K562 (cell line): ENCODE results near the gene TOM1. TPM values are rescaled to one million over a fixed set of nuclear protein-coding genes. Genes with fewer than 3 reads are reported as not detected.

Experiments
- HIVEP1 ChIP-seq: fragments of 250-450 bp; sonication (Bioruptor Pico); IDR thresholded peaks from 2 replicates; pipeline ENCODE4 v1.4.0; 2020; ENCODE audit warnings: mild to moderate bottlenecking
- HLTF ChIP-seq: fragments of 450-650 bp; IDR thresholded peaks from 2 replicates; pipeline ENCODE4 v1.6.1; 2016
- ILF3 ChIP-seq: fragments of 450-650 bp; IDR thresholded peaks from 2 replicates; pipeline ENCODE4 v1.6.1; 2018; ENCODE audit warnings: antibody characterized with exemption, mild to moderate bottlenecking, moderate library complexity, borderline replicate concordance
- MYC ChIP-seq, 2 experiments: fragments of 250-450 bp in 1 of 2; sonication (Bioruptor Pico) in 1 of 2; IDR thresholded peaks; 2 replicates each; pipeline versions ENCODE4 v1.5.1 to v1.6.1; 2012 to 2021; ENCODE audit warnings: low read depth in 2 of 2, borderline replicate concordance in 1 of 2, improper control_type of control experiment in 1 of 2, low read length in 1 of 2, mild to moderate bottlenecking in 1 of 2, moderate library complexity in 1 of 2
- PHTF2 ChIP-seq: fragments of 250-450 bp; sonication (Bioruptor Pico); IDR thresholded peaks from 2 replicates; pipeline ENCODE4 v1.5.0; 2021; ENCODE audit warnings: mild to moderate bottlenecking
- SIN3A ChIP-seq, 2 experiments: fragments of 150-350 bp in 1 of 2; IDR thresholded peaks; 2 replicates each; pipeline ENCODE4 v1.6.1; 2011 to 2016; ENCODE audit warnings: borderline replicate concordance in 2 of 2, low read depth in 2 of 2, low read length in 2 of 2, mild to moderate bottlenecking in 2 of 2, moderate library complexity in 2 of 2; ENCODE audit not compliant: control insufficient read depth in 1 of 2
- ZNF76 ChIP-seq: fragments of 250-450 bp; sonication (Bioruptor Pico); IDR thresholded peaks from 2 replicates; pipeline ENCODE4 v1.4.0; 2020; ENCODE audit warnings: mild to moderate bottlenecking, moderate library complexity, borderline replicate concordance
- polyA plus RNA-seq, 8 experiments: library from polyadenylated mRNA; depleted of rRNA in 4 of 8; stranded (reverse) in 5 of 8; unstranded in 3 of 8; fragments of >200 nt; fragmentation: Nextera tagmentation in 2 of 8; fragmentation: Illumina TruSeq in 1 of 8; extraction: Ambion mirVana in 2 of 8; extraction: Trizol in 1 of 8; gene quantifications; 2 replicates each; pipeline versions ENCODE4 v1.2.1 to v1.2.3, GENCODE V29; 2011 to 2014; ENCODE audit warnings: inconsistent platforms in 1 of 8, missing spikeins in 1 of 8
- total RNA-seq, 7 experiments: library from RNA; depleted of rRNA in 6 of 7; stranded (reverse); fragments of >200 nt in 6 of 7; fragmentation: Illumina TruSeq in 2 of 7; extraction: Trizol in 2 of 7; gene quantifications; 2 replicates each; pipeline versions ENCODE4 v1.2.1 to v1.2.3, GENCODE V29; 2011 to 2021; ENCODE audit warnings: low replicate concordance in 1 of 7
- TF ChIP-seq, protein P1 (sequence below), 2 experiments: fragments of 450-650 bp; formaldehyde crosslinking in 1 of 2; IDR thresholded peaks; 2 replicates each; pipeline versions ENCODE4 v1.4.0 to v1.6.1; 2014 to 2020; ENCODE audit warnings: mild to moderate bottlenecking in 2 of 2, borderline replicate concordance in 1 of 2, low read depth in 1 of 2
- TF ChIP-seq, protein P2 (sequence below): IDR thresholded peaks from 2 replicates; pipeline ENCODE4 v1.6.1; 2012; ENCODE audit warnings: low read depth, low read length, improper control_type of control experiment, borderline replicate concordance
- TF ChIP-seq, protein P3 (sequence below), 2 experiments: fragments of 200-800 bp in 1 of 2; sonication (Bioruptor generic) in 1 of 2; sonication (generic) in 1 of 2; formaldehyde crosslinking in 1 of 2; IDR thresholded peaks in 1 of 2; conservative IDR thresholded peaks in 1 of 2; 2 replicates each; pipeline versions ENCODE4 v1.5.0 to v1.6.1; 2016 to 2020; ENCODE audit warnings: missing compliant biosample characterization in 1 of 2, missing genetic modification characterization in 1 of 2, missing genetic modification reagents in 1 of 2
- TF ChIP-seq, protein P4 (sequence below), 2 experiments: fragments of 450-650 bp; IDR thresholded peaks; 2 replicates each; pipeline ENCODE4 v1.6.1; 2016

TOM1 gene
- total and polyA plus RNA-seq, 9 of the 15 experiments (the other 6 are each of a cell fraction or from before 2014, with no cell fraction given), result 0.64 to 20.6 (median 12.0) TPM

DNA sequence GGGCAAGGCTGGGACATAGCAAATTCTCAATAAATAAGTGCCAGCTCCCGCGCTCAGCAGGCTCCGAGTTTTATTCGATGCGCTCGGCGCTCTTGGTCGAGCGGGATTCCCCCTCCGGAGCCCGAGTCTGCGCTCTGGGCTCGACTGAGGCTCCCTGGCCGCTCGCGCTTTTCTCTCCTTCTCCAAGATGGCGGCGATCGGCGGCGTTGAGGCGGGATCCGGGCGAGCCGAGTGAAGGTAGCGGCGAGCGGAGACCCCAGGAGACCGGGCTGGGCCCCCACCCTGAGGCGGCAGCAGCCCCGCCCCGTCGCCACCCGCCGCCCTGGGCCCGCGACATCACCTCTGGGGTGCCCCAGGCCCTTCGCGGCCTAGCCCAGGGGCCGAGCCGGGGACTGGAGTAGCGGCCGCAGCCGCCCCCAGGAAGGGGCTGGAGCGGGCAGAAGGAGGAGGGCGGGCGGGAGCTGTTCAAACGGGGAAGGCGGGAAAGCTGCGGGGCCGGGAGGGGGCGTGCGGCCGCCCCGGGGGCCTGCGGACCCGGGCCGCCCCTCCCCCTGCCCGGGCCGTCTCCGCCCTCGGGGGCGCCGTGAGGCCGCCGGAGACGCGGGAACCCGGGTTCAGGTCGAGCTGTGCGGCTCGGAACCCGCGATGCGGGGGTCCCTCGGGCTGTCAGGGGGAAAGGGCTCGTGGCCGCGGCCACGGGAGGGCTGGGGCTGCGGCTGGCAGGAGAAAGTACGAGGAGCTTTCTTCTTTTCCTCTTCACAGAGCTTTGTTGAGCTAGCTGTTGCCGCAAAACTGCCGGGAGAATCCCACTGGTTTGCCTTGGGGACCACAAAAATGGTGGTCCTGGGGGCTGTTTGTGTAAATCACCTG is 42.1 kb upstream of the TOM1 start, which contains the start of gene HMGXB4 (continued):
- TF ChIP-seq, protein P1, sequence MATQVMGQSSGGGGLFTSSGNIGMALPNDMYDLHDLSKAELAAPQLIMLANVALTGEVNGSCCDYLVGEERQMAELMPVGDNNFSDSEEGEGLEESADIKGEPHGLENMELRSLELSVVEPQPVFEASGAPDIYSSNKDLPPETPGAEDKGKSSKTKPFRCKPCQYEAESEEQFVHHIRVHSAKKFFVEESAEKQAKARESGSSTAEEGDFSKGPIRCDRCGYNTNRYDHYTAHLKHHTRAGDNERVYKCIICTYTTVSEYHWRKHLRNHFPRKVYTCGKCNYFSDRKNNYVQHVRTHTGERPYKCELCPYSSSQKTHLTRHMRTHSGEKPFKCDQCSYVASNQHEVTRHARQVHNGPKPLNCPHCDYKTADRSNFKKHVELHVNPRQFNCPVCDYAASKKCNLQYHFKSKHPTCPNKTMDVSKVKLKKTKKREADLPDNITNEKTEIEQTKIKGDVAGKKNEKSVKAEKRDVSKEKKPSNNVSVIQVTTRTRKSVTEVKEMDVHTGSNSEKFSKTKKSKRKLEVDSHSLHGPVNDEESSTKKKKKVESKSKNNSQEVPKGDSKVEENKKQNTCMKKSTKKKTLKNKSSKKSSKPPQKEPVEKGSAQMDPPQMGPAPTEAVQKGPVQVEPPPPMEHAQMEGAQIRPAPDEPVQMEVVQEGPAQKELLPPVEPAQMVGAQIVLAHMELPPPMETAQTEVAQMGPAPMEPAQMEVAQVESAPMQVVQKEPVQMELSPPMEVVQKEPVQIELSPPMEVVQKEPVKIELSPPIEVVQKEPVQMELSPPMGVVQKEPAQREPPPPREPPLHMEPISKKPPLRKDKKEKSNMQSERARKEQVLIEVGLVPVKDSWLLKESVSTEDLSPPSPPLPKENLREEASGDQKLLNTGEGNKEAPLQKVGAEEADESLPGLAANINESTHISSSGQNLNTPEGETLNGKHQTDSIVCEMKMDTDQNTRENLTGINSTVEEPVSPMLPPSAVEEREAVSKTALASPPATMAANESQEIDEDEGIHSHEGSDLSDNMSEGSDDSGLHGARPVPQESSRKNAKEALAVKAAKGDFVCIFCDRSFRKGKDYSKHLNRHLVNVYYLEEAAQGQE (IDR thresholded peaks at IDR 0.05; ENCODE audit: borderline replicate concordance), result peak; percentile 97
- TF ChIP-seq, protein P1 (CRISPR knock-in tag; IDR thresholded peaks at IDR 0.05; ENCODE audit: low read depth), result no peak
- TF ChIP-seq, protein P2, sequence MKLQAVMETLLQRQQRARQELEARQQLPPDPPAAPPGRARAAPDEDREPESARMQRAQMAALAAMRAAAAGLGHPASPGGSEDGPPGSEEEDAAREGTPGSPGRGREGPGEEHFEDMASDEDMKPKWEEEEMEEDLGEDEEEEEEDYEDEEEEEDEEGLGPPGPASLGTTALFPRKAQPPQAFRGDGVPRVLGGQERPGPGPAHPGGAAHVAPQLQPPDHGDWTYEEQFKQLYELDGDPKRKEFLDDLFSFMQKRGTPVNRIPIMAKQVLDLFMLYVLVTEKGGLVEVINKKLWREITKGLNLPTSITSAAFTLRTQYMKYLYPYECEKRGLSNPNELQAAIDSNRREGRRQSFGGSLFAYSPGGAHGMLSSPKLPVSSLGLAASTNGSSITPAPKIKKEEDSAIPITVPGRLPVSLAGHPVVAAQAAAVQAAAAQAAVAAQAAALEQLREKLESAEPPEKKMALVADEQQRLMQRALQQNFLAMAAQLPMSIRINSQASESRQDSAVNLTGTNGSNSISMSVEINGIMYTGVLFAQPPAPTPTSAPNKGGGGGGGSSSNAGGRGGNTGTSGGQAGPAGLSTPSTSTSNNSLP, result peak; percentile 91
- TF ChIP-seq PHTF2 (CRISPR knock-in tag) (no peak), ILF3 (peak; percentile 91; the same call in 1 of the 2 replicates), ZNF76 (CRISPR knock-in tag) (no peak), HIVEP1 (0 out of 2 replicates have a peak, but pooled peaks have one; percentile 70), SIN3A (IDR thresholded peaks at IDR 0.05; ENCODE audit: borderline replicate concordance in 2 of 2, control insufficient read depth in 1 of 2, low read depth in 2 of 2, low read length in 2 of 2) (peak; percentile 74 to 79; a peak in 2 of 4 replicates), MYC (IDR thresholded peaks at IDR 0.05; ENCODE audit: low read depth, low read length) (peak; percentile 49; the same call in 1 of the 2 replicates), MYC (CRISPR knock-in tag; IDR thresholded peaks at IDR 0.05; ENCODE audit: borderline replicate concordance, low read depth) (no peak), HLTF (no peak)
- TF ChIP-seq, protein P3, sequence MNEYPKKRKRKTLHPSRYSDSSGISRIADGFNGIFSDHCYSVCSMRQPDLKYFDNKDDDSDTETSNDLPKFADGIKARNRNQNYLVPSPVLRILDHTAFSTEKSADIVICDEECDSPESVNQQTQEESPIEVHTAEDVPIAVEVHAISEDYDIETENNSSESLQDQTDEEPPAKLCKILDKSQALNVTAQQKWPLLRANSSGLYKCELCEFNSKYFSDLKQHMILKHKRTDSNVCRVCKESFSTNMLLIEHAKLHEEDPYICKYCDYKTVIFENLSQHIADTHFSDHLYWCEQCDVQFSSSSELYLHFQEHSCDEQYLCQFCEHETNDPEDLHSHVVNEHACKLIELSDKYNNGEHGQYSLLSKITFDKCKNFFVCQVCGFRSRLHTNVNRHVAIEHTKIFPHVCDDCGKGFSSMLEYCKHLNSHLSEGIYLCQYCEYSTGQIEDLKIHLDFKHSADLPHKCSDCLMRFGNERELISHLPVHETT (CRISPR knock-in tag; conservative IDR thresholded peaks at IDR 0.05 in 1 of 2, IDR thresholded peaks at IDR 0.05 in 1 of 2), result peak; percentile 85 to 92; a peak in 3 of 4 replicates
- TF ChIP-seq, protein P4, sequence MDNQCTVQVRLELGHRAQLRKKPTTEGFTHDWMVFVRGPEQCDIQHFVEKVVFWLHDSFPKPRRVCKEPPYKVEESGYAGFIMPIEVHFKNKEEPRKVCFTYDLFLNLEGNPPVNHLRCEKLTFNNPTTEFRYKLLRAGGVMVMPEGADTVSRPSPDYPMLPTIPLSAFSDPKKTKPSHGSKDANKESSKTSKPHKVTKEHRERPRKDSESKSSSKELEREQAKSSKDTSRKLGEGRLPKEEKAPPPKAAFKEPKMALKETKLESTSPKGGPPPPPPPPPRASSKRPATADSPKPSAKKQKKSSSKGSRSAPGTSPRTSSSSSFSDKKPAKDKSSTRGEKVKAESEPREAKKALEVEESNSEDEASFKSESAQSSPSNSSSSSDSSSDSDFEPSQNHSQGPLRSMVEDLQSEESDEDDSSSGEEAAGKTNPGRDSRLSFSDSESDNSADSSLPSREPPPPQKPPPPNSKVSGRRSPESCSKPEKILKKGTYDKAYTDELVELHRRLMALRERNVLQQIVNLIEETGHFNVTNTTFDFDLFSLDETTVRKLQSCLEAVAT (IDR thresholded peaks at IDR 0.05), result peak in 1 of 2 experiments; percentile 100; a peak in 2 of 4 replicates
